Measurements from ENCODE around the gene ARL3.

Gene ARL3

GRCh38 chr10:102712843-102713538 is 1.2 kb downstream of the ARL3 start:
- no peak for TF ChIP-seq ZFX (IDR thresholded peaks at IDR 0.05)
- TF ChIP-seq, protein P1, sequence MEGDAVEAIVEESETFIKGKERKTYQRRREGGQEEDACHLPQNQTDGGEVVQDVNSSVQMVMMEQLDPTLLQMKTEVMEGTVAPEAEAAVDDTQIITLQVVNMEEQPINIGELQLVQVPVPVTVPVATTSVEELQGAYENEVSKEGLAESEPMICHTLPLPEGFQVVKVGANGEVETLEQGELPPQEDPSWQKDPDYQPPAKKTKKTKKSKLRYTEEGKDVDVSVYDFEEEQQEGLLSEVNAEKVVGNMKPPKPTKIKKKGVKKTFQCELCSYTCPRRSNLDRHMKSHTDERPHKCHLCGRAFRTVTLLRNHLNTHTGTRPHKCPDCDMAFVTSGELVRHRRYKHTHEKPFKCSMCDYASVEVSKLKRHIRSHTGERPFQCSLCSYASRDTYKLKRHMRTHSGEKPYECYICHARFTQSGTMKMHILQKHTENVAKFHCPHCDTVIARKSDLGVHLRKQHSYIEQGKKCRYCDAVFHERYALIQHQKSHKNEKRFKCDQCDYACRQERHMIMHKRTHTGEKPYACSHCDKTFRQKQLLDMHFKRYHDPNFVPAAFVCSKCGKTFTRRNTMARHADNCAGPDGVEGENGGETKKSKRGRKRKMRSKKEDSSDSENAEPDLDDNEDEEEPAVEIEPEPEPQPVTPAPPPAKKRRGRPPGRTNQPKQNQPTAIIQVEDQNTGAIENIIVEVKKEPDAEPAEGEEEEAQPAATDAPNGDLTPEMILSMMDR (conservative IDR thresholded peaks at IDR 0.05): no peak
- H3K27ac ChIP-seq: peak overlapping the region; percentile 90

GRCh38 chr10:102712089-102712488 is 2.1 kb downstream of the ARL3 start:
- no peak for TF ChIP-seq ZFX (IDR thresholded peaks at IDR 0.05)

GRCh38 chr10:102710609-102711008 is 3.6 kb downstream of the ARL3 start:
- H3K27ac ChIP-seq: no peak overlapping the region

More at GRCh38 chr10:102712089-102712488, 2.1 kb downstream of the ARL3 start:
- H3K27ac ChIP-seq: no peak overlapping the region

DNA sequence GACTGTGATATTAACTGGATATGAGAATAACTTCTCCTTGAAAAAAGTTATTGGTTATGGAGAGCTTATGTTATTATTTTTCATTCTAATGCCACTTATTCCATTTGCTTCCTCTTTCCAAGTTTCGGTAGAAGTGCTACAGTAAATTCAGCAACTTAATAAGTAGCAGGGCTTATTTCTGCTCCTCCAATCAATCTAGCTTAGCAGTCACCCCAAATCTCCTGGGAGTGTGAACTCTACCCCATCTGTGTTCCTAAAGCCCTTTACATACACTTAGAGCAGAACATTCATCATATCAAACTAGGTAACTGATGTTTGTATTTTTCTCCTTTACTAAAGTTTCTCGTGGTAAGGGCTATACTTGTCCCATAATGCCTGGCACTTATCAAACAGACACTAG is 8.7 kb downstream of the ARL3 start:
- no peak for TF ChIP-seq ZFX (IDR thresholded peaks at IDR 0.05)
- TF ChIP-seq, protein P1 (conservative IDR thresholded peaks at IDR 0.05): no peak
- H3K27ac ChIP-seq: no peak overlapping the region

More at GRCh38 chr10:102710609-102711008, 3.6 kb downstream of the ARL3 start:
- TF ChIP-seq ZFX (IDR thresholded peaks at IDR 0.05): no peak
- TF ChIP-seq, protein P1 (conservative IDR thresholded peaks at IDR 0.05): no peak

DNA sequence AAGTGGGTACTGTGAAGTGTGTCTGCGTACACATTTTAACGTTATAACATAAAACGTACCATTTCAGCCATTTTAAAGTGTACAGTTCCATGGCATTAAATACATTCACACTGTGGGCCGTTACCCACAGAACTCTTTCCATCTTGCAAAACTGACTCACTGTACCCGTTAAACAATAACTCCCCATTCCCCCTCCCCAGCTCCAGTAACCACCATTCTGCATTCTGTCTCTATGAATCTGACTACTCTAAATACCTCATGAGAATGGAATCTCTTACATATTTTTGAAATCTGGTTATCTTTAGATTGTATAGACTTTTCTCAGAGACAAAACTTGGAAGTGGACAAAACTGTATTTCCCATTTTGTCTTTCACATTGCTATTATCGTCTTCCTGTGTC is 9.3 kb downstream of the ARL3 start:
- TF ChIP-seq ZFX (IDR thresholded peaks at IDR 0.05): no peak
- TF ChIP-seq, protein P1 (conservative IDR thresholded peaks at IDR 0.05): no peak
- no peak overlapping the region for H3K27ac ChIP-seq

DNA sequence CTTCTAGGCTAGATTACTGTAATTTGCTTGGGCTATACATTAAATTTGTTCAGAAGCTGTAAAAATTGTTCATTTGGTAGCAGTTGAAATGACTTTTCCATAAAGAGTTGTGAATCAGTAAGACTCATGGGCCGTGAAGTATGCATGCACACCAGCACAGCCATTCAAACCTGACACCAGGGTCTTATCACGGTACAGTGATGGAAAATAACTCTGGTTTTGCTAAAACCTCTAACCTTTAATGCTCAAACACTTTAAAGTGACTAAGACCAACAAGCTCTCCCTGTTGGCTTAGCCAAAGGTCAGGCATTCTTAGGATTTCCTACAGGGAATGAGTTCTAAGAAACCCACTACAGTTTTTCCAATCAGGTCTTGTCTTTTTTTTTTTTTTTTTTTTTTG is 11.5 kb downstream of the ARL3 start:
- no peak for TF ChIP-seq ZFX (IDR thresholded peaks at IDR 0.05)
- TF ChIP-seq, protein P1 (conservative IDR thresholded peaks at IDR 0.05): no peak

GRCh38 chr10:102701796-102702195 is 12.4 kb downstream of the ARL3 start:
- TF ChIP-seq, protein P1 (conservative IDR thresholded peaks at IDR 0.05): no peak
- no peak for TF ChIP-seq ZFX (IDR thresholded peaks at IDR 0.05)
- no peak overlapping the region for H3K27ac ChIP-seq

More for the DNA sequence above, 11.5 kb downstream of the ARL3 start:
- H3K27ac ChIP-seq: no peak overlapping the region

GRCh38 chr10:102701272-102701671 is 12.9 kb downstream of the ARL3 start:
- no peak for TF ChIP-seq ZFX (IDR thresholded peaks at IDR 0.05)
- TF ChIP-seq, protein P1 (conservative IDR thresholded peaks at IDR 0.05): no peak
- no peak overlapping the region for H3K27ac ChIP-seq

All from C4-2B (cell line).